NCI-H524 (cell line): Measurements from ENCODE around the gene TEAD4.

Experiments used
- DNase-seq, 2 experiments: peaks; one replicate each; lab custom pipeline; 2025; lab: John Stamatoyannopoulos, UW

Gene TEAD4

DNA sequence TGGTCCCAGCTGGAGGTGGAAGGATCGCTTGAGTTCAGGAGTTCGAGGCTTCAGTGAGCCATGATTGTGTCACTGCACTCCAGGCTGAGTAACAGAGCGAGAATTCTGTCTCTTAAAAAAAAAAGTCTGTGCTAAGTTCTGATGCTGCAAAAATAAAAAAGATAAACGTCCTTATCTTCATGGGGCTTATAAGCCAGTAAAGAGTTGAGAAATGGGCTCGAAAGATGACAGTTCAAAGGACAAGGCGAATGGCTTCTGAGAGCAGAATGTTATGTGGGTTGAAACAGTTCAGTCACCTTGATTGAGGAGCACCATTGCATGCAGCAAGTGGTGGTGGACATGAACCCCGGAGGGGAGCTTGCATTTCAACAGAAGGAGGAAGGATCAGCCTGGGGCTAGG is 122.7 kb downstream of the TEAD4 start:
- no peak for DNase-seq

DNA sequence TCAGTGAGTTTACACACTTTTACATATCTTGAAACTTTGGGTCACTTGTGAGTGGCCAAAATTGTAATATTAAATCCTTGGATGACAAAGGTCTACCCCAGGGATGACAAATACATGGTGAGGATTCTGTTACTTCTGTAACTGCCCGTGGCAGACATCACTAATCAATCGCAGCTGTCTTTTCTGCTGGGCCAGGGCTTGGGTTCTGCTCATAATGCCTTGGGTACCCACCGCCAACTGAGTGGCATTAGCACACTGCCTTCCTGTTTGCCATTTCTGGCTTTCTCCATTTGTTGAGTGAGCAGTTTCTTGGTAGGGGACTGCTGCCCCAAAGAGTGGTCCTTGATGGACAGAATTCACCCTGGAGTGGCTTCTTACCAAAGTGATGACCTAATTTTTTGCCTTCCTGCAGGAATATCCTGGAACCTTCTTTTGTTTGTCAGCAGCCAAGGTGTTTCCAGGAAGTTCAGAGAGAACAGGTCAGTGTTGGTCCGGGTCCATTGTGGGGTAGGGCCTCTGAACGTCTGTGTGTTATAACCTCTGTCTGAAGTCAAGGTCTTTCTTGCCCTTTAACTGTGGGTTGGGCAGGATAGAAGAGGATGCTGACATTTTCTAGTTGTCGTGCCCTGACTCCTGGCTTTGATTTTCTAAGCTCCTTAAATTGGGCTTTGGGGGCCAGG is 124.2 kb downstream of the TEAD4 start:
- no peak for DNase-seq

DNA sequence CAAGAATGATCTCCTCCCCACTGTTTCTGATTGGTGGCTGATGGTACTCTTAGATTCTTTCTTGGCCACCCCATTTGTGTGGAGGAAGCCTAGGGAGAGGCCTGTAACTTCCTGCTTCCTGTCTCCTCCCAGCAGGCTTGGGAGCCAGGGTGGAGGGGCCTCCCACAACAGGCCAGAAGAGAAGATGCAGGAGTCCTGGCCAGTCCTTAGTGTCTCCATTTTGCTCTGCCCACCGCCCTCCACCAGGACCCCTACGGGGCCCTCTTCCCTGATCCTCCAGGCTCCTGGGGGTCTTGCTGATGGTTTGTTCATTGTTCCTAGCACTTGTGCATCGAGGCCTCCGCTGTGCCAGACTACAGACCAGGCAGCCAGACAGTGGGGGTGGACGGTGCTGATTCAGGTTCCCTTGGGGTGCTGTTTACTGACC is 124.7 kb downstream of the TEAD4 start:
- DNase-seq = no peak

DNA sequence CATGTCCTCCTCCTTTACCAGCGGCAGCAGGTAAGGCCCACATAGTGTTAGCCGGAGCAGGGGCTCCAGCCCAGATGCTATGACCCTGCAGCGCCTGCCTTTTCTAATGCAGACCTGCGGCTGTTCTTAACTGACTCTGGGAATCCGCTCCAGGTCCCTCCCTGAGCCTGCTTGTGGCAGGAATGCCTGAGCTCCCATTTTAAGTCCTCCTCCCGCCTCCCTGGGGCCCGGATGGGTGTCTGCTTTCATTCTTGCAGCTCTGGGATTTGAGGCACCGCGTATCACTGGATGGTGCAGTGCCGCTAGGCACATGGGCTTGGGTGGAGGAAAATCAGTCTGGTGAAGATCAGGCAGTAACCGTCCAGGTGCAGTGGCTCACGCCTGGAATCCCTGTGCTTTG is 125.5 kb downstream of the TEAD4 start:
- no peak for DNase-seq

DNA sequence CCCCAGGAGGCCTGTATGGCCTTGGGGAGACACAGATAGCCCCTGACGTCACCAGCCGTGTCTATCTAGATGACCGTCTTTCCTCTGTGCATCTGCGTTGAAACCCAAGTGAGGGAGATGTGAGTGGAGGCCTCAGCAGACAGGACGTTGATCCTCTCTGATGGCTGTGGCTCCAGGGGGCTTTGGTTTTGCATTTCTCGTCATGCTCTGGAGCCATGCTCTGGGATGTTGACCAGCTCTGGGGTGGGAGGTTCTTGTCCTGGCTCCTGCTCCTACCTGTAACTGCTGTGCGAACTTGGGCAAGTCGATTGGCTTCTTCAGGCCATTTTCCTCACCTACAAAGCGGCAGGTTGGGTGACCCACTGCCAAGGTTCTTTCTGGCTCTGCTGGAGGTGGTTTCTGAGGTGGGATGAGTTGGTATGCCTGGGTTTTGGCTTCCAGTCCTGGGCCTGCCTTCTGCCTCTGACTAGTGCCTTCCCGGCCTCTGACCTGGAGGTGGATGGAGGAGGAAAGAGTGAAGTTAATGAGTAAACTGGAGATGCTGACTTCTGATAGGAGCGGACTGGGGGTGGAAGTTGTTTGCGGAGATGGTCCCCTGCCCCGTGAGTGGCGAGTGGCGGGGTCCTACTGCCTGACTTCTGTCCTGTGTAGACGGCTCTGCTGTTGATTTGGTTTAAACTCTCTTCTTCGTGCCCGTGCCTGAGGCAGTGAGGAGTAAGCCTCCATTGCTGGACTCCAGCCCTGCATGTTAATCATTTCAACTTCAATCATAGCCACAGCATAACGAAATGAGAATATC is 126.3 kb downstream of the TEAD4 start:
- DNase-seq = no peak

DNA sequence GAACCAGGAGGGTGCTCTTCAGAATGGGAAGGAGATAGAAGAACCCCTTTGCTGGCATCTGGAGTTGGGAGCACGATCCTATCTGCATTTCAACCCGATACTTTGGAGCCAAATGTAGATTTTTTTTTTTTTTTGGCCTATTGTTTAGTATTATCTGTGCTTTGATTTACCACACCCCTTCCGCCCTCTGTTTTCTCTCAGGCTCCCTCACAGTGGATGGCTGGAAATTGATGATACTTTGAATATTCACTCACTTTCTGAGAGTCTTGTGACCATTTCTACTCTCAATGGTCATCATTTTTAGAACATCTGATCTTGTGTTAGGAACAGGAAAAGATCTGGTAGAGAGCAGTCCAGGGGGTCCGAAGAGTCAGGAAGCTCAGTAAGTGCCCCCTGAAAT is 127.0 kb downstream of the TEAD4 start:
- DNase-seq = no peak

DNA sequence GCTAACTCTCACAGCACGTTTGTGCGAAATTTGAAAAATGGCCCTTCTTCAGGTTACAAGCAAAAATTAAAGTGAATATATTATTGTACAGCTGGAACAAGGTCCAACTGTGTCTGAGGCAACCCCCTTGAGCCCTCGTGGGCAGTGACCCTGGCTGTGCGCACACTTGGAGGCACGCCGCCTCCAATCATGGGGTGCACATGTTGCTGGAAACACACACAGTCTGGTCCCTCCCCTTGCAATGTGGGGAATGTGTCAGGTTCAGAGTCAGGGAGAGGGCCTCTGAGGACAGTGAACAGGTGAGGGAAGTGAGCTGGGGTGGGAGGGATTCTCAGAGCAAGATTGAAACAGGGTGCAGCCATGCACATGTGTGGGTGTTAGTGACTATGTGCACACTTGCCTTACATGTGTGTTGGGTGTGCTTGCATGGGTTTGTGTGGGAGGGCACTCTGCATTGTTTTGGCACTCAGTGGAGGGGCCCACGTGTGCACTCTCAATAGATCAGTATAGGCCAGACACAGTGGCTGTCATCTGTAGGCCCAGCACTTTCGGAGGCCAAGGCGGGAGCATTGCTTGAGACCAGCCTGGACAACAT is 127.6 kb downstream of the TEAD4 start:
- DNase-seq = no peak

DNA sequence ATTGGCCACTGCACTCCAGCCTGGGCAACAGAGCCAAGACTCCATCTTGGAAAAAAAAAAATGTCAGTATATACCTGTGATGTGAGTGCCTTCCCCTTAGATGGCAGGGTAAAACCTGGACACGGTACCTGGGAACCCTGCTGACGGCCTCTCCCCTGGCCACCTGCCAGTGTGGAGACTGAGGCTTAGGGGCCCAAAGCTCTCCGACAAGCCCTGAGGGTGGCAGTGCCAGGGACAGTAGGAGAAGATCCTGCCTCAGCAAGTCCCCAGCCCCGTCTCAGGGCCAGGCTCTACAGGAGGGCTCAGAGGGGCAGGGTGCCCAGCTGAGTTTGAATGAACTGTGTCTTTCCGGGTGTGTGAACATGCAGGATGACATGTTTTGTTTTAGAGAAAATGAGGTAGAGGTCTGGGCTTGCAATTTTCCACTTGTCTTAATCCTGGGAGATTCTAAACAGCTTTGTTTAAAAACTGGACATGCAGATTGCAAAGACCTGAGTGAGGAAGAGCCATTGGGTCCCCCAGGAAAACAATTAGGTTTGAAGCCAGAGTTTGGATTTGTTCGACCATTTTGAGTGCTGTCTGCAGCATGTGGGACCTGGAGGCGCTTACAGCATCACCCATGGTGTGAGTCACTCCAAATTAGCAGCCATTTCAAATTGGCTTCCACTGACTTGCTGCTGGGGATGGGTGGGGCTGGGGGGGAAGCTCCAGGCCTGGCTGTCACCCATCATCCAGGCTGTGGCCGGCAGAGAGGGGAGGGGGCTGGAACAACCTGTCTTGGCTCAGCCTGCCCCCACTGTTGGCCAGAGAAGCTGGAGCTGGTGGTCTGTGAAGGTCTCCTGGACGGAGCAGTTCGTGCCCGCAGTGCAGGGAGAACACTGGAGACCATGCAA is 128.8 kb downstream of the TEAD4 start:
- no peak for DNase-seq

DNA sequence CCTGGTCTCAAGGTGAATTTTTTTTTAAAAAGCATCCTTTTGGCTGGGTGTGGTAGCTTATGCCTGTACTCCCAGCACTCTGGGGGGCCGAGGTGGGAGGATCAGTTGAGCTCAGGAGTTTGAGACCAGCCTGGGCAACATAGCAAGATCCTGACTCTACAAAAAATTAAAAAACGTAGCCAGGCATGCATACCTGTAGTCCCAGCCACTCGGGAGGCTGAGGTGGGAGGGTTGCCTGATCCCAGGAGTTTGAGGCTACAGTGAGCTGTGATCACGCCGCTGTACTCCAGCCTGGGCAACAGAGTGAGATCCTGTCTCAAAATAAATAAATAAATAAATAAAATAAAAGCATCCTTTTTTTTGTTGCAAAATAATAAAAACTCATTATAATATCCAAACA is 130.4 kb downstream of the TEAD4 start:
- DNase-seq = no peak
